GM06990 (cell line): ENCODE data around the gene MARK1.
"Not testable (repeated sequence)": the region's sequence is repeated elsewhere in the genome, so short reads cannot be mapped to it uniquely, and the experiment has no call there.

Experiments
- DNase-seq: peaks from one replicate; pipeline ENCODE4 v3.0.0-alpha.2; 2011; ENCODE audit not compliant: insufficient read length; ENCODE audit errors: extremely low read depth
- H3K27me3 ChIP-seq: replicated peaks from 2 replicates; pipeline ENCODE4 v1.6.0; 2011; ENCODE audit warnings: low read length; ENCODE audit not compliant: control insufficient read depth, insufficient read depth
- H3K36me3 ChIP-seq: 2 replicates; pipeline ENCODE4 v1.5.1; 2011; ENCODE audit warnings: low read length; ENCODE audit not compliant: control insufficient read depth, insufficient read depth
- H3K4me3 ChIP-seq: replicated peaks from 2 replicates; pipeline ENCODE4 v1.5.1; 2011; ENCODE audit warnings: low read depth, mild to moderate bottlenecking, control low read depth, low read length
- CTCF ChIP-seq: IDR thresholded peaks from 2 replicates; pipeline ENCODE4 v1.5.1; 2011; ENCODE audit warnings: low read length, control low read depth, mild to moderate bottlenecking, inconsistent platforms; ENCODE audit not compliant: insufficient read depth, poor library complexity, severe bottlenecking

The MARK1 gene

GRCh38 chr1:220681220-220681880 is 153.4 kb downstream of the MARK1 start:
- no peak for DNase-seq
- no peaks in the 10 kb centered on the region for H3K36me3 ChIP-seq
- TF ChIP-seq CTCF: no peak
- no peaks in the 10 kb centered on the region for H3K27me3 ChIP-seq
- no peak overlapping the region for H3K4me3 ChIP-seq

DNA sequence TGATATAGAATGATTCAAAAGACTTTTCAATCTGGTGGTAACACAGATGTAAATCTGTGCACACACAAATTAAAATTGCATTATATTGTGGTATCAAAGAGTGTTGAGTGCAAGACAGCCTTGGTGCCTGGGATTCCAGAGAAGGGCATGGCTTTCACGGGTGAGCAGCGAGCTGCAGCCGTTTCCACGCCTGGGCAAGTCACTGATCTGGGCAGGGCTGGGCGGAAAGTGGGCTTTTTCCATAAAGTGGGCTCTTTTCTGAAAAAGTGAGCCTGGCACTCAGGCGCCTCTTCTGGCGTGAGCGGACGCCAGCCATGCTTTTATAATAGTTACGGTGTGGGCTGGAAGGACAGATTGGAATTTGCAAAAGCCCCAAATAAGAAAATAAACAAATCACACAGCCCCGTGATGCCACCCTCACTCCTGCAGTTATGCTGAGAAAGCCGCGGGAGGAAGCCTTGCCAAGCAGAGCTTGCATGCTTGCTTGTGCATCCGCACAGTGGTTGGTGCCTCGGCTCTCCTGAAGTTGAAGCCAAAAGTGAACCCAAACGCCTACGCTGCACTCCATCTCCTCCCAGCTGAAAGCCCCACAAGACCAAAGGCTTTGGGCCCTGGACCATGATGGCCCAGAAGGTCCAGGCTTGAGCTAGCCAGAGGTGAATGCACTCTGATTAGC is 155.1 kb downstream of the MARK1 start:
- TF ChIP-seq CTCF: no peak
- no peak overlapping the region for H3K4me3 ChIP-seq
- no peaks in the 10 kb centered on the region for H3K27me3 ChIP-seq
- DNase-seq: no peak
- H3K36me3 ChIP-seq: no peaks in the 10 kb centered on the region

GRCh38 chr1:220683716-220684115 is 155.8 kb downstream of the MARK1 start:
- DNase-seq, H3K4me3 ChIP-seq, H3K27me3 ChIP-seq, H3K36me3 ChIP-seq: not testable (repeated sequence)

DNA sequence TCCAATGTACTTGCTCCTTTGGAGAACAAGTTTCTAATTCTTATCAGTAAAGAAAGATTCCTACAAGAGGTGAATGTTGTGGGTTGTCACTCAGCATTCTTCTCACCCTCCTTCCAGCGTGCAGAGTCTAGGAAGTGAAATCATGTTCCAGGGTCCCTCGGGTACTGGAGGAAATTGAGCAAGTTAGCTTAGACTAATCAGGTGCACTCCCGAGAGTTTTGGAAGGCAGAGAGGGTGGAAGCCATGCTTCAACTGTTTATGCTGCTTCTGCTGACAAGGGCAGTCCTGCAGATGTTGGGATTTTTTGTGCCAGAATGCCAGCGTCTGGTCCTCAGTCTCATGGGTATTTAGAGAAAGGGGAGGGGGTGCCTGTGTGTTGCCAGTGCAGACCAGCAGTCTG is 157.0 kb downstream of the MARK1 start:
- TF ChIP-seq CTCF: no peak
- Histone ChIP-seq H3K4me3 (no peak overlapping the region), H3K36me3 (no peaks in the 10 kb centered on the region), H3K27me3 (no peaks in the 10 kb centered on the region)
- no peak for DNase-seq

DNA sequence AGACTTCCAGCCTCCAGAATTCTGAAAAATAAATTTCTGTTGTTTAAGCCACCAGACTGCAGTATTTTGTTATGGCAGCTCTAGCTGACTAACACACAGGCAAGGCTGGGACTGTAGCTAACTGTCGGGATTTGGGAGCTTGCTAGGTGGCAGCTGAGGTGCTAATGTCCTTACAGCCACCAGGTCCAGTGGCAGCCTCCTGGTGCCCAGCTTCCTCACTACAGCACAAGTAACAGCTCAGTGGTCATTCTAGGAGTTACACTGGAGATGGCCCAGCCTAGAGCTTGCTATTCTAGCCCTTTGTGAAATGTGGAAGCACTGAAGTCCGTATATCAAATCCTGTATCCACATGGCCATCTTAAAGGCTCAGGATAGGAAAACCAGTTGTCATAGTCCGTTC is 157.9 kb downstream of the MARK1 start:
- H3K36me3 ChIP-seq: no peaks in the 10 kb centered on the region
- DNase-seq: no peak
- TF ChIP-seq CTCF: no peak
- no peaks in the 10 kb centered on the region for H3K27me3 ChIP-seq
- H3K4me3 ChIP-seq: no peak overlapping the region

GRCh38 chr1:220687809-220688208 is 159.9 kb downstream of the MARK1 start:
- H3K4me3 ChIP-seq: no peak overlapping the region
- DNase-seq: no peak
- H3K27me3 ChIP-seq: no peaks in the 10 kb centered on the region
- no peaks in the 10 kb centered on the region for H3K36me3 ChIP-seq
- TF ChIP-seq CTCF: no peak
